GM04504 (cell line): Measurements from ENCODE around the gene ANAPC15.
"Not testable (repeated sequence)": the region's sequence is repeated elsewhere in the genome, so short reads cannot be mapped to it uniquely, and the experiment has no call there.

Experiments
- DNase-seq: peaks from one replicate; pipeline ENCODE4 v3.0.0-alpha.2; 2012; ENCODE audit warnings: low read depth

Gene ANAPC15

GRCh38 chr11:72112143-72112977 lies at the start of gene ANAPC15:
Gene ANAPC15, minus strand, starts transcription at chr11:72112695. Its CDS starts 1,419 bp downstream, at chr11:72111276.
- peak; percentile 99 for DNase-seq

GRCh38 chr11:72160319-72160718 lies 47.8 kb upstream of the ANAPC15 start:
- DNase-seq = no peak

DNA sequence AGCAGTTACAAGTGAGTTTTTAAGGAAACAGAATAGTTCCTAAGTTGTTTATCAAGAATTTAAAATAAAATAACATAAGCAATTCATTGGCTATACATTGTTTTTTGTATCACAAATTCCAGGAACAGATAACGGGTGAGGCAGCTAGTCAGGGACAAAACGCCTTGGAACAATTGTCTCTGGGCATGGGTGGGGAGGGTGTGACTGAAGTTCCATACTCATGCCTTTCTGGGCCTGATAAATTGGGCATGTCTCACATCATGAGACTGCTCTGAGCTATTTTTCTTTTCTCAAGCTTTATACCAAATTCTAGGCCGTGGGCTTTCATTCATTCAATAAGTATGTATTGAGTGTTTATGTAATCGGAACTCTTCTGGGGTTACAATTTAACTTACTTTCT lies 44.6 kb upstream of the ANAPC15 start:
- DNase-seq = no peak

- no peak for DNase-seq
Measured at GRCh38 chr11:72155751-72156150, 43.3 kb upstream of the ANAPC15 start.

DNA sequence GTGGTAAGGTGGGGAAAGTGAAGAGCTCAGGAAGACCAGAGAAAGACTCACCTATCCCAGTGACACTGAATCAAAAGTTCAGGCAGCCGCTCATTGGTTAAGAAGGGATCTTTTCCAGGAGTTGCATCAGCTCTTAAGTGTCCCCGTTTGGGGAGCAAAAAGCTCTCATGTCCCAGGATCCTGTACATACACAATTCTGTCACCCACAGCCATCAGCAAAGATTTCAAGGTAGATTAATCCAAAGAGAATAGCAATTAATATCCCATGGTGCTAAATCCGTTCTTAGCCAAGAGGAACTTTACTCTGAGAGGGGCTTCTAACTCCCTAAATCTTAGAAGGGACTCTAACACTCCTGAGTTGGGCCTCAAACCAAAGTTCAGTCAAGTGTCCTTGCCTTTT lies 42.3 kb upstream of the ANAPC15 start:
- DNase-seq = no peak

DNA sequence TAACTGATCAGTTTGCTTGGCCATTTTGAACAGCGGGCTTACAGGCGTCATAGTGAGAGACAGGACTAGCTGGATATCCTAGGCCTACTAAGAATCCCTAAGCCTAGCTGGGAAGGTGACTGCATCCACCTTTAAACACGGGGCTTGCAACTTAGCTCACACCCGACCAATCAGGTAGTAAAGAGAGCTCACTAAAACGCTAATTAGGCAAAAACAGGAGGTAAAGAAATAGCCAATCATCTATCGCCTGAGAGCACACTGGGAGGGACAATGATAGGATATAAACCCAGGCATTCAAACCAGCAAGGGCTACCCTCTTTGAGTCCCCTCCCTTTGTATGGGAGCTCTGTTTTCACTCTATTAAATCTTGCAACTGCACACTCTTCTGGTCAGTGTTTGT lies 41.4 kb upstream of the ANAPC15 start:
- not testable (repeated sequence) for DNase-seq

DNA sequence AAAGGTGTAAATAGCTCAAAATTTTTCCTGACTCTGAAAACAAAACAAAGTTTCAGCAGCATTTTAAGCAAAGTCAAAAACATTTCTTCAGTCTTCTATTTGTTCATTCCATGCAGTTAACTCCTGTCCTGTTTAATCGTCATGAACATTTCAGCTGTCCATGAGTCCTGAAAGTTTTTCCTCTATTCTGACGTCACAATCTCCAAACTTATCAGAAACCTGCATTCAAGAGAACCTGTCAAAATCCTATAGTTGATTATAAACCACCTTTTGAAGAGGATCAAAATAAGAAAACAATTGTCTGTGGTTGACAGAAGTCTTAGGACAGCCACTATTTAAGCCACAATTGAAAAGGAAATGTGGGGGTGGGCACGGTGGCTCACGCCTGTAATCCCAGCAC lies 38.4 kb upstream of the ANAPC15 start:
- no peak for DNase-seq

DNA sequence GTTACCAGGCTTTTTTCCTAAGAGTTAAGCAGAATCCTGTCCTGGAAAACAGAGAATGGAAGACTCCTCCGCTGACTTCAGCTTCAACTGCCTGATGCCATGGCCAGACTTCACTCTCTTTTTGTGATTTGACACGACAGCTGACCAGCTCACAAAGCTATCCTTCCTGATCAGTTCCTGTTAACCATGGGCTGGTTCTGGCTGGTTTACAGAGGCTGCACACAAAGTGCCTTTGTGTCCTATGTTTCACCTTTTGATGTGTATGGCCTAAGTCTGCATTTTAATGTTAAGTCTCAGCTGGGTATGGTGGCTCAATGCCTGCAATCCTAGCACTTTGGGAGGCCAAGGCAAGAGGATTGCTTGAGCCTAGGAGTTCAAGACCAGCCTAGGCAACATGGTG lies 34.1 kb upstream of the ANAPC15 start:
- no peak for DNase-seq

- peak; percentile 81 for DNase-seq
Measured at GRCh38 chr11:72144807-72145565, 32.5 kb upstream of the ANAPC15 start.

- not testable (repeated sequence) for DNase-seq
Measured at GRCh38 chr11:72142543-72142942, 30.0 kb upstream of the ANAPC15 start.

DNA sequence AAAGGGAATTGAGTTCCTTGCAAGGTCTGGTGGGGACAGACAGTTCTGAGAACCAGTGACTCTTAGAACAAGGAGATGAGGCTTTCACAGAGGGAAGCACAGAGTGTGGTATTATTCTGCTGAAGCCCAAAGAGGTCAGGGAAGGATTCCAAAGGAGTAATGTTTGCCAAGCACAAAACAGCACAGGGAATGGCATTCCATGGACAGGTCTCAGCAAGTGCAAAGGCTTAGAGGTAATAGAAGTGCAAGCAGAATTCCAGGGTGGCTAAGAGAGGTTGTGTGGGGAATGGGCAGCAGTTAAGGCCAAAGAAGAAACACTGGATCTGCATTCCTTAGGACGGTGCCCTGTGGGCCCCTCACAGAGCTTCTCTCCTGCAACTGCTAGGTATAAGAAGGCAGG lies 29.6 kb upstream of the ANAPC15 start:
- DNase-seq = not testable (repeated sequence)

- peak; percentile 84 for DNase-seq
Measured at GRCh38 chr11:72141066-72141465, 28.6 kb upstream of the ANAPC15 start.

GRCh38 chr11:72140661-72141060 lies 28.2 kb upstream of the ANAPC15 start:
- DNase-seq = no peak

GRCh38 chr11:72139500-72139899 lies 27.0 kb upstream of the ANAPC15 start:
- DNase-seq = no peak

GRCh38 chr11:72138821-72139390 lies 26.4 kb upstream of the ANAPC15 start:
- no peak for DNase-seq

- DNase-seq = no peak
Measured at GRCh38 chr11:72136684-72137262, 24.3 kb upstream of the ANAPC15 start.

GRCh38 chr11:72135891-72136683 lies 23.6 kb upstream of the ANAPC15 start:
- no peak for DNase-seq

DNA sequence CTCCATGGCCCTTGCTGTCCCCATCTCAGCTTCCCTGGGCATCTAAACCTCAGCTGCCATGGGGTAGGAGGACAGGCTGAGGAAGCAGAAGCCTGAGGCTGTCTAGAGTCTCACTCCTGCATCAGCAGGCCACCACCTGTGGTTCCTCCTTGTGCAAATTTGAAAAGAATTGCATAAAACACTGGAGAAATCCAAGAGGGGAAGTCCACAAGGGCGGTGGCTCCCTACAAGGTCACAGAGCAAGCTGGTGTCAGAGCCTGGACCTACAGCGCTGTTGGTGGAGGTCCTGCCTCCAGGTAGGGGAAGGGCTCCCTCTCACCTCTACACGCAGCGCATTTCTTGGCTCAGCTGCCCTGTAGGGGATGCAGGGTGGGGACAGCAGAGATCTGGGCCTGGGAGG lies 23.0 kb upstream of the ANAPC15 start, which contains the start of gene FOLR3:
TSS of gene FOLR3 (plus strand) at position 253 of the 400 bp plus-strand sequence. CDS start 228 bp downstream, outside the sequence.
- DNase-seq = not testable (repeated sequence)

DNA sequence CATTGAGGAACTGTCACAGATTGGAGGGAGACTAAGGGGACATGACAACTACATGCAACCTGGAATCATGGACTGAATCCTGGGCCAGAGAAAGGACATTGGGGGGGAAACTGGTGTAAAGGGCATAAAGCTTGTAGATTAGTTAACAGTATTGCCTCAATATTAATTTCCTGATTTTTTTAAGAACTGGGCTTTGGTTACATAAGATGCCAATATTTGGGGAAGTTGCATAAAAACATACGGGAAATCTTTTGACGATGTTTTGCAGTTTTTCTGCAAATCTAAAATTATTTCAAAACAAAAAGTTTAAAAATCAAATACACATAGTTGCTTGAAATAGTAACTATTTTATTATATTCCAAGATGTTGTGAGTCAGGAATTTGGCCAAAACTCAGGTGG lies 20.2 kb upstream of the ANAPC15 start:
- no peak for DNase-seq

GRCh38 chr11:72129381-72129780 lies 16.9 kb upstream of the ANAPC15 start:
- DNase-seq = no peak

GRCh38 chr11:72127923-72128322 lies 15.4 kb upstream of the ANAPC15 start:
- no peak for DNase-seq

- DNase-seq = no peak
Measured at GRCh38 chr11:72125956-72126355, 13.5 kb upstream of the ANAPC15 start.
